Vagina (tissue), 2 donors: ENCODE measurements around the gene FUZ. TPM values are rescaled to one million over a fixed set of nuclear protein-coding genes. Genes with fewer than 3 reads are reported as not detected.

Experiments
- DNase-seq, 2 donors: peaks; one replicate each; pipeline ENCODE4 v3.0.0-alpha.2; 2017; ENCODE audit errors: extremely low spot score in 2 of 2
- H3K27ac ChIP-seq: fragments of 200-600 bp; sonication (generic); one replicate; pipeline ENCODE4 v1.5.1; 2019
- H3K27me3 ChIP-seq: fragments of 200-600 bp; sonication (generic); one replicate; pipeline ENCODE4 v1.5.1; 2019
- H3K36me3 ChIP-seq, 2 donors: fragments of 200-600 bp; sonication (generic); one replicate each; pipeline ENCODE4 v1.5.1; 2017 to 2019
- H3K4me1 ChIP-seq: fragments of 200-600 bp; sonication (generic); one replicate; pipeline ENCODE4 v1.5.1; 2019
- H3K4me3 ChIP-seq, 2 donors: fragments of 200-600 bp; sonication (generic); 1 replicate in 1 of 2; 2 replicates in 1 of 2; pipeline ENCODE4 v1.5.1; 2016 to 2019
- H3K9me3 ChIP-seq: fragments of 200-600 bp; sonication (generic); one replicate; pipeline ENCODE4 v1.5.1; 2019
- POLR2A ChIP-seq, 2 donors: fragments of 450-650 bp; IDR thresholded peaks; one replicate each; pipeline ENCODE4 v1.6.1; 2017; ENCODE audit warnings: antibody characterized with exemption in 2 of 2, mild to moderate bottlenecking in 2 of 2, moderate library complexity in 2 of 2
- POLR2AphosphoS5 ChIP-seq, 2 donors: sonication (generic); formaldehyde crosslinking; IDR thresholded peaks; one replicate each; pipeline ENCODE4 v1.9.0; 2017; ENCODE audit warnings: antibody characterized with exemption in 2 of 2, mild to moderate bottlenecking in 2 of 2, low read depth in 1 of 2; ENCODE audit not compliant: insufficient read depth in 1 of 2
- intact Hi-C: fragments of 100-400 bp; cut with DNase I; formaldehyde crosslinking; loops from one replicate; pipeline ENCODE4 v1.15.1; 2023
- microRNA-seq: library from miRNA; unstranded; fragments of <30 nt; microRNA quantifications from one replicate; pipeline ENCODE4, GENCODE V29; 2017; ENCODE audit warnings: borderline number of aligned reads, borderline replicate concordance
- small RNA-seq: library from RNA; depleted of rRNA; stranded (forward); fragments of <200 nt; gene quantifications from one replicate; pipeline ENCODE3, GENCODE V24; 2016
- total RNA-seq: library from RNA; depleted of rRNA; stranded (reverse); fragments of >200 nt; gene quantifications from one replicate; pipeline ENCODE4 v1.2.3, GENCODE V29; 2016
- TF ChIP-seq, protein P1 (sequence below), 3 experiments: fragments of 450-650 bp in 2 of 3; fragments of 200-600 bp in 1 of 3; sonication (generic) in 1 of 3; IDR thresholded peaks; one replicate each; pipeline ENCODE4 v1.5.1; 2017 to 2019; ENCODE audit warnings: antibody characterized with exemption in 3 of 3, mild to moderate bottlenecking in 2 of 3, moderate library complexity in 2 of 3

FUZ gene
- total RNA-seq, 1 donor from 2014 or later = 11.5 TPM

DNA sequence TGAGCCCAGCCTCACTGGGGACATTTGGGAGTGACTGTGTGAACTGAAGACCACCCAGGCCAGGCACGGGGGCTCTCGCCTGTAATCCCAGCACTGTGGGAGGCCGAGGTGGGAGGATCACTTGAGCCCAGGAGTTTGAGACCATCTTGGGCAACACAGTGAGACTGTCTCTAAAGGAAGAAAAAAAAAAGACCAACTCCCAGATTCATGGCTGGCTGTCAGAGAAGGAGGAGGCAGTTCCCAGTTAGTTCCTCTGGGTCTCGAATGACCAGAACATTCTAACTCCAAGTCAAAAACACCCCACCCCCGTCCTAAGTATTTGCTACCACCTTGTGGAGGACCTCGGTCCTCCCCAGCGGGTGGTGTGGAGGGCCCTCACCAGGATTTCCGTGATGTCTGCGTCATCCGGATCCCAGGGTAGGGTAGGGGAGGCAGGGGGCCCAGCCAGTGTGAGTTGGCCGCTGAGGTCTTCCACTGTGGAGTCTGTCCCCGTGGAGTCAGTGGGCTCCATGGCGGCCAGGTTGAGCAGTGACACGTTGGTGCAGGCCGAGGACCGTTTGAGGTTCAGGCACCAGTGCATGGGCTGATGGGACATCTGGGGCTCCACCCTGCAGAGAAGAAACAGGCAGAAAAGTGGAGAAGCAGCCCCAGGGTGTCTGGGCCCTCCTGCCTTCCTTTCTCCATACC lies 51.3 kb downstream of the FUZ start:
- no peak for DNase-seq
- Histone ChIP-seq H3K27me3 (no peaks in the 10 kb centered on the region), H3K4me1 (peaks cover 7% of the 10 kb centered on the region), H3K36me3 (no peaks in the 10 kb centered on the region), H3K27ac (peak overlapping the region; percentile 69), H3K9me3 (no peaks in the 10 kb centered on the region), H3K4me3 (no peak overlapping the region)
- no peak for TF ChIP-seq POLR2AphosphoS5 (IDR thresholded peaks at IDR 0.05; ENCODE audit: insufficient read depth in 1 of 2, low read depth in 1 of 2)
- no peak for TF ChIP-seq POLR2A (IDR thresholded peaks at IDR 0.05)
- TF ChIP-seq, protein P1, sequence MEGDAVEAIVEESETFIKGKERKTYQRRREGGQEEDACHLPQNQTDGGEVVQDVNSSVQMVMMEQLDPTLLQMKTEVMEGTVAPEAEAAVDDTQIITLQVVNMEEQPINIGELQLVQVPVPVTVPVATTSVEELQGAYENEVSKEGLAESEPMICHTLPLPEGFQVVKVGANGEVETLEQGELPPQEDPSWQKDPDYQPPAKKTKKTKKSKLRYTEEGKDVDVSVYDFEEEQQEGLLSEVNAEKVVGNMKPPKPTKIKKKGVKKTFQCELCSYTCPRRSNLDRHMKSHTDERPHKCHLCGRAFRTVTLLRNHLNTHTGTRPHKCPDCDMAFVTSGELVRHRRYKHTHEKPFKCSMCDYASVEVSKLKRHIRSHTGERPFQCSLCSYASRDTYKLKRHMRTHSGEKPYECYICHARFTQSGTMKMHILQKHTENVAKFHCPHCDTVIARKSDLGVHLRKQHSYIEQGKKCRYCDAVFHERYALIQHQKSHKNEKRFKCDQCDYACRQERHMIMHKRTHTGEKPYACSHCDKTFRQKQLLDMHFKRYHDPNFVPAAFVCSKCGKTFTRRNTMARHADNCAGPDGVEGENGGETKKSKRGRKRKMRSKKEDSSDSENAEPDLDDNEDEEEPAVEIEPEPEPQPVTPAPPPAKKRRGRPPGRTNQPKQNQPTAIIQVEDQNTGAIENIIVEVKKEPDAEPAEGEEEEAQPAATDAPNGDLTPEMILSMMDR (IDR thresholded peaks at IDR 0.05) = no peak
- intact Hi-C loops = no loop called here

DNA sequence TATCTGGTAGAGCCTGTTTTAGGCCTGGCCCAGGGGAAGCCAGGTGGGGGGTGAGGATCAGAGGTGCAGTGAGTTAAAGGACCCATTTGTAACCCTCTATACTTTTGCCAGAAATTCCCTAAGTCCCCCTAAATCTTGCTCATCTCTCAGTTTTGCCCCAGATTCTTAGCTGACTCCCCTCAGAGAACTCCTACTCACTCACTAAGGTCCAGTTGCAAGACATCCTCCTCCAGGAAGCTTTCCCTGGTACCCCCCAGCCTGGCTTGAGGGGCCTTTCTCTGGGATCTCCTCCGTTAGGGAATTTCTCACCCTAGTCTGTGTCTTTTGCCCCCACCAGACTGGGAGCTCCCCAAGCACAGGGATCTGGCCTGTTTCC lies 51.9 kb downstream of the FUZ start:
- H3K36me3 ChIP-seq = no peaks in the 10 kb centered on the region
- H3K27me3 ChIP-seq = no peaks in the 10 kb centered on the region
- no peak for DNase-seq
- intact Hi-C loops = no loop called here
- H3K4me3 ChIP-seq = no peak overlapping the region
- H3K4me1 ChIP-seq = peaks cover 7% of the 10 kb centered on the region
- H3K9me3 ChIP-seq = peaks cover under 1% of the 10 kb centered on the region
- H3K27ac ChIP-seq = peak overlapping the region; percentile 69
- TF ChIP-seq POLR2A (IDR thresholded peaks at IDR 0.05) (no peak), POLR2AphosphoS5 (IDR thresholded peaks at IDR 0.05; ENCODE audit: insufficient read depth in 1 of 2, low read depth in 1 of 2) (no peak)
- TF ChIP-seq, protein P1 (IDR thresholded peaks at IDR 0.05) = no peak

DNA sequence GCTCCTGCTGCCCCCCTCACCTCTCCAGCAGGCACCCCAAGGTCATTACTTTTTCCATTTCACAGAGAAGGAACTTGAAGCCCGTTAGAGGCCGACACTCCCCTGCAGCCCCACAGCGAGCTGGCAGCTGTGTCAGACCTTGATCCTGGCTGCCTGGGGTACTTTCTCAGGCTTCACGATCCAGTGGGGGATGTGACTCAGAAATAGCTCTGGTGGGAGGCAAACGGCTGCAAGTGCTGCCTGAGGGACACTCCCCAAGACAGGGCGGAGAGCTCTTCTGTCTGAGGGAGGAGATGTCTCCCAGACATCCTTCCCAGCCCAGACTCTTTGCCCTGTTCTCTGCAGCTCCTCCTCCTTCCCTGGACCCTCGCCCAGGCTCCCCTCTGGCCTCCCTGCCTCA lies 54.8 kb downstream of the FUZ start:
- no peaks in the 10 kb centered on the region for H3K27me3 ChIP-seq
- intact Hi-C loops = loop anchor here (10.0 kb wide), 1 partner anchor 97 kb away; the partner anchor contains the start of gene PTOV1

More for the DNA sequence above, 54.8 kb downstream of the FUZ start:
- no peak for DNase-seq
- H3K4me3 ChIP-seq = no peak overlapping the region
- H3K36me3 ChIP-seq = no peaks in the 10 kb centered on the region
- TF ChIP-seq, protein P1 (IDR thresholded peaks at IDR 0.05) = no peak
- TF ChIP-seq POLR2A (IDR thresholded peaks at IDR 0.05) (no peak), POLR2AphosphoS5 (IDR thresholded peaks at IDR 0.05; ENCODE audit: insufficient read depth in 1 of 2, low read depth in 1 of 2) (no peak)
- peaks cover 4% of the 10 kb centered on the region for H3K9me3 ChIP-seq
- no peak overlapping the region for H3K27ac ChIP-seq
- no peaks in the 10 kb centered on the region for H3K4me1 ChIP-seq

Small RNA genes lying within 50 kb of the gene (microRNA-seq; reads per million reads assigned to microRNA genes)
- gene MIR4749 (not detected), gene MIR6799 (not detected), gene MIR6800 (not detected)

Small RNA genes lying within 50 kb of the gene (small RNA-seq; reads per million reads assigned to genes)
- gene MIR4749 = not detected
- not detected for gene MIR6799
- not detected for gene RNU6-841P

Other genes starting within 250 kb of the FUZ start
- 72.2 TPM for gene NOSIP, start 232.7 kb downstream of the FUZ start, total RNA-seq
- gene PRRG2, start 232.0 kb downstream of the FUZ start, total RNA-seq = 5.4 TPM
- 15.5 TPM for gene PRR12, start 222.1 kb downstream of the FUZ start, total RNA-seq
- 112 TPM for gene RRAS, start 173.1 kb downstream of the FUZ start, total RNA-seq
- 20.4 TPM for gene SCAF1, start 171.1 kb downstream of the FUZ start, total RNA-seq
- 59.4 TPM for gene IRF3, start 147.4 kb downstream of the FUZ start, total RNA-seq
- gene BCL2L12, start 147.4 kb downstream of the FUZ start, total RNA-seq = 14.7 TPM
- 156 TPM for gene PRMT1, start 136.0 kb downstream of the FUZ start, total RNA-seq
- 2.7 TPM for gene ADM5, start 123.7 kb downstream of the FUZ start, total RNA-seq
- 12.3 TPM for gene CPT1C, start 122.2 kb downstream of the FUZ start, total RNA-seq
- 1.2 TPM for gene TSKS, start 50.0 kb downstream of the FUZ start, total RNA-seq
- gene AP2A1, start 46.3 kb downstream of the FUZ start, total RNA-seq = 80.8 TPM
- gene MED25, start 5.0 kb upstream of the FUZ start, total RNA-seq = 25.0 TPM
- 109 TPM for gene PTOV1, start 37.9 kb upstream of the FUZ start, total RNA-seq
- 40.3 TPM for gene PNKP, start 54.3 kb upstream of the FUZ start, total RNA-seq
- 16.9 TPM for gene AKT1S1, start 64.1 kb upstream of the FUZ start, total RNA-seq
- gene TBC1D17, start 64.4 kb upstream of the FUZ start, total RNA-seq = 34.9 TPM
- gene IL4I1, start 83.6 kb upstream of the FUZ start, total RNA-seq = not detected
- 5.6 TPM for gene ATF5, start 115.9 kb upstream of the FUZ start, total RNA-seq
- gene NUP62, start 116.2 kb upstream of the FUZ start, total RNA-seq = 38.5 TPM
- gene SIGLEC11, start 147.9 kb upstream of the FUZ start, total RNA-seq = 4.4 TPM
- gene VRK3, start 212.1 kb upstream of the FUZ start, total RNA-seq = 34.9 TPM
- 11.5 TPM for gene ZNF473, start 212.7 kb upstream of the FUZ start, total RNA-seq